Thyroid gland (tissue), 4 donors: Measurements from ENCODE around the gene TANGO2. TPM values are rescaled to one million over a fixed set of nuclear protein-coding genes. Genes with fewer than 3 reads are reported as not detected.
A peak's percentile ranks its signal among the peaks of the same experiment; 100 is the strongest.

ENCODE experiments used
- DNase-seq, 2 donors: peaks; one replicate each; pipeline ENCODE4 v3.0.0-alpha.2; 2019
- H3K27ac ChIP-seq, 3 donors: fragments of 200-600 bp; sonication (generic); 1 replicate in 2 of 3; 2 replicates in 1 of 3; pipeline ENCODE4 v1.5.1; 2016 to 2019; ENCODE audit warnings: mild to moderate bottlenecking in 1 of 3, moderate library complexity in 1 of 3
- H3K27me3 ChIP-seq: fragments of 200-600 bp; sonication (generic); one replicate; pipeline ENCODE4 v1.5.1; 2019
- H3K36me3 ChIP-seq, 2 donors: fragments of 200-600 bp; sonication (generic); one replicate each; pipeline ENCODE4 v1.5.1; 2016 to 2019
- H3K4me1 ChIP-seq, 2 donors: fragments of 200-600 bp; sonication (generic); one replicate each; pipeline ENCODE4 v1.5.1; 2017 to 2019
- H3K4me3 ChIP-seq, 3 donors: fragments of 200-600 bp; sonication (generic); replicated peaks in 1 of 3; 1 replicate in 2 of 3; 2 replicates in 1 of 3; pipeline ENCODE4 v1.5.1; 2016; ENCODE audit warnings: mild to moderate bottlenecking in 1 of 3
- H3K9me3 ChIP-seq: fragments of 200-600 bp; sonication (generic); one replicate; pipeline ENCODE4 v1.5.1; 2017
- POLR2A ChIP-seq, 2 donors: fragments of 450-650 bp; IDR thresholded peaks; one replicate each; pipeline ENCODE4 v1.6.1; 2017; ENCODE audit warnings: antibody characterized with exemption in 2 of 2, mild to moderate bottlenecking in 2 of 2, moderate library complexity in 1 of 2
- WGBS, 2 donors: methylation state at CpG; one replicate each; pipeline ENCODE4 v1.1.5; 2017; 5-methylcytosine and 5-hydroxymethylcytosine counted together
- intact Hi-C: fragments of 100-400 bp; cut with DNase I; formaldehyde crosslinking; loops from one replicate; pipeline ENCODE4 v1.15.1; 2023
- total RNA-seq, 4 donors: library from RNA; depleted of rRNA; stranded (reverse); fragments of >200 nt; gene quantifications; one replicate each; pipeline ENCODE4 v1.2.3, GENCODE V29; 2016
- TF ChIP-seq, protein P1 (sequence below), 6 experiments: fragments of 200-600 bp in 3 of 6; fragments of 450-650 bp in 3 of 6; sonication (generic) in 3 of 6; IDR thresholded peaks; one replicate each; pipeline ENCODE4 v1.5.1; 2016 to 2019; ENCODE audit warnings: antibody characterized with exemption in 6 of 6, mild to moderate bottlenecking in 2 of 6, inconsistent platforms in 1 of 6, moderate library complexity in 1 of 6

The TANGO2 gene
- total RNA-seq, 4 donors from 2014 or later: 50.3 to 82.7 (median 65.2) TPM

DNA sequence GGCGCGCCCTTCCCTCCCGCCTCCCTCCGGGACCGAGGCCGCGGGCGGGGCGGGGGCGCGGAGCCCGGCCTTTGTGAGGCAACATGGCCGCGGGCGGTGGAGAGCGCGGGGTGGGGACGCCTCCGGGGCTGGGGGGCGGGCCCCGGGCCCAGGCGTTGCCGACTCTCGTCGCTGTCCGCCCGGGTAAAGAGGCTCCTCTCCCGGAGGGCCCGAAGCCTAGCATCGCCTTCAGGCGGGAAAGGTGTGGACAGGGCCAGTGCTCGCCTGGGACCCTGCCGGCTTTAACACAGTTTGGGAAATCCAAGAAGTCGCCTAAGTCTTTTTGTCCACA, 59.5 kb downstream of the TANGO2 start:
- 0 to 3% methylated on average over 5 to 13 of the region's 34 CpGs for WGBS, 2 donors
- no peak for TF ChIP-seq POLR2A (IDR thresholded peaks at IDR 0.05)
- TF ChIP-seq, protein P1, sequence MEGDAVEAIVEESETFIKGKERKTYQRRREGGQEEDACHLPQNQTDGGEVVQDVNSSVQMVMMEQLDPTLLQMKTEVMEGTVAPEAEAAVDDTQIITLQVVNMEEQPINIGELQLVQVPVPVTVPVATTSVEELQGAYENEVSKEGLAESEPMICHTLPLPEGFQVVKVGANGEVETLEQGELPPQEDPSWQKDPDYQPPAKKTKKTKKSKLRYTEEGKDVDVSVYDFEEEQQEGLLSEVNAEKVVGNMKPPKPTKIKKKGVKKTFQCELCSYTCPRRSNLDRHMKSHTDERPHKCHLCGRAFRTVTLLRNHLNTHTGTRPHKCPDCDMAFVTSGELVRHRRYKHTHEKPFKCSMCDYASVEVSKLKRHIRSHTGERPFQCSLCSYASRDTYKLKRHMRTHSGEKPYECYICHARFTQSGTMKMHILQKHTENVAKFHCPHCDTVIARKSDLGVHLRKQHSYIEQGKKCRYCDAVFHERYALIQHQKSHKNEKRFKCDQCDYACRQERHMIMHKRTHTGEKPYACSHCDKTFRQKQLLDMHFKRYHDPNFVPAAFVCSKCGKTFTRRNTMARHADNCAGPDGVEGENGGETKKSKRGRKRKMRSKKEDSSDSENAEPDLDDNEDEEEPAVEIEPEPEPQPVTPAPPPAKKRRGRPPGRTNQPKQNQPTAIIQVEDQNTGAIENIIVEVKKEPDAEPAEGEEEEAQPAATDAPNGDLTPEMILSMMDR (IDR thresholded peaks at IDR 0.05): no peak

DNA sequence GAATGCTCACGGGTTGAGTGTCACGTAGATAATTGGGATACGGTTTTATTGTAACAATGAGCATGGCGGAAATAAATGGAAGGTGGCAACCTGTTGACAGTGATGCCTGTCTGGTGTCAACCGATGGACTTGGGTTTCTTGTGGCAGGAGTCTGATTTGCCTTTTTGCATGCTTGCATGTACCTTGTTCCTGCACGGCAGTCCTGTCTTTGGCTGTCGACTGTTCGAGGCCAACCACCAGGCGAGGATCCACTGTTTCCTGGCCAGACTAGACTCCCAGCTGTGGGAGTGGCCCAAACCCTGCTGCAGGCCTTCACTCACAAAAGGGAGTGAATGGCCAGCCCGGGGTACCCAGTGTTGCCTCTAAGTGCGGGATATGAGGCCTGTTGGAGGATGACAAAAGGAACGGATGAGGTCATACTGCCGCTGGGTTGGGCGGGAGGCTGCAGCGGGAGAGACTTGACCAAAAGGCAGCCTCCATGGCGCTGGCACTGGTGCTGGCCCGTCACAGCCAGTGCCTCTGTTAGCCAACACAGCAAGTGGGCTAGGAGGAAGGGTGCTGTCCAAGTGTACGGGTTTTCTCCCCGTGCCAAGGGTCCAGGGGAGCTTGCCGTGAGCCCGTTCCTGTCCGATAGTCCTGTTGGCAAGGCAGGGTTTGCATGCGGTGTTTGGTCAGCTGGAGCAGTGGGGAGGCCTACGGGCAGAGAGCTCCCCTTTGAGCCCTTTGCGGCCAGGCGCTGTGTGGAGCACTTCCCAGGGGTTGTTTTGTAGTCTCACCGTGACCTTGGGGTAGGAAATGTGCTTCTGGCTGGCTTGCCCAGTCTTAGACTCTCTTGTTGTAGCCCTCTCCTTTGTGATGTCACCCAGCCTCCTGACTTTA, 60.1 kb downstream of the TANGO2 start:
- intact Hi-C loops: no loop called here

More for the DNA sequence above, 59.5 kb downstream of the TANGO2 start:
- H3K9me3 ChIP-seq: no peaks in the 10 kb centered on the region
- no peaks in the 10 kb centered on the region for H3K27me3 ChIP-seq
- H3K4me1 ChIP-seq: peaks cover 48 to 50% of the 10 kb centered on the region in 2 donors
- peak overlapping the region in 2 of 3 donors; percentile 64 to 78 for H3K4me3 ChIP-seq
- peak overlapping the region; percentile 39 to 83 (median 76) for H3K27ac ChIP-seq
- intact Hi-C loops: no loop called here
- H3K36me3 ChIP-seq: no peaks in the 10 kb centered on the region
- peak; percentile 54 to 59 for DNase-seq

DNA sequence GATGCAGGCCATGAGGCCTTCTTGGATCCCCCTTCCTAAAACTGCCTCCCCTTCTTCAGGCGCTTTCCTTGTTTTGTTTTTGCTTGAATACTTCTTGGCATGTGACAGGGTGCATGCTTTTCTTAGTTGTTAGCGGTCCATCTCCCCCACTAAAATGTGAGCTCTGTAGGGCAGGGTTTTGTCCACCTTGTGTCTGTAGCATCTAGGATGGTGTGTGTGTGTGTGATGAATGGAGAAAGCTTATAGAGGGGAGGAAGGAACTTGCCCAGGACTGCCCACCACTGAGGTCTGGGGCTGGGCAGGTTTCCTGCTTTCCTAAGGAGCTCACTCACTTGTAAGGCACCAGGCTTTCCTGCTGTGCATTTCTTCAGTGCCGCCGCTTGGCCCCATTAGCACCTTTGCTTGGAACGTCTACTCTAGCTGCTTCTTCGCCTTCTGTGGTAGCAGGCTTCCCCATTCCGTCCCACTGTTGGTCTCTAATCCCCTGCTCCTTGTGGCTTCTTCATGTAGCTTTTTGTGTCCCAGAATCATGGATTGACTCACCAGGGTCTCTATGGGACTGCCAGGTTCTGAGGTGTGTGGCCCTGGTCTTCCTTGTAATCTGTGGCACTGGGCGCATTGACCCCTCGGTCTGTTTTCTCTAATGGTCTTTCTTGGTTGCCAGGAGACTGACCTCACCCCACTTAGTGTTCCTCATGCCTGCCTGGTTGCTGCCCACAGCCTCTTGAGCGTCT, 62.4 kb downstream of the TANGO2 start:
- peak overlapping the region in 1 of 3 donors; percentile 27 for H3K27ac ChIP-seq

More for the DNA sequence above, 60.1 kb downstream of the TANGO2 start:
- H3K4me1 ChIP-seq: peaks cover 48 to 50% of the 10 kb centered on the region in 2 donors
- H3K4me3 ChIP-seq: peak overlapping the region in 2 of 3 donors; percentile 64 to 78
- no peaks in the 10 kb centered on the region for H3K9me3 ChIP-seq
- peak; percentile 37 to 39 for DNase-seq
- 16 to 27% methylated on average over 19 to 21 of the region's 27 CpGs for WGBS, 2 donors
- H3K27ac ChIP-seq: peak overlapping the region; percentile 39 to 83 (median 76)
- peaks cover 4 to 5% of the 10 kb centered on the region in 2 donors for H3K36me3 ChIP-seq
- no peaks in the 10 kb centered on the region for H3K27me3 ChIP-seq
- TF ChIP-seq, protein P1 (IDR thresholded peaks at IDR 0.05): no peak
- TF ChIP-seq POLR2A (IDR thresholded peaks at IDR 0.05): no peak

DNA sequence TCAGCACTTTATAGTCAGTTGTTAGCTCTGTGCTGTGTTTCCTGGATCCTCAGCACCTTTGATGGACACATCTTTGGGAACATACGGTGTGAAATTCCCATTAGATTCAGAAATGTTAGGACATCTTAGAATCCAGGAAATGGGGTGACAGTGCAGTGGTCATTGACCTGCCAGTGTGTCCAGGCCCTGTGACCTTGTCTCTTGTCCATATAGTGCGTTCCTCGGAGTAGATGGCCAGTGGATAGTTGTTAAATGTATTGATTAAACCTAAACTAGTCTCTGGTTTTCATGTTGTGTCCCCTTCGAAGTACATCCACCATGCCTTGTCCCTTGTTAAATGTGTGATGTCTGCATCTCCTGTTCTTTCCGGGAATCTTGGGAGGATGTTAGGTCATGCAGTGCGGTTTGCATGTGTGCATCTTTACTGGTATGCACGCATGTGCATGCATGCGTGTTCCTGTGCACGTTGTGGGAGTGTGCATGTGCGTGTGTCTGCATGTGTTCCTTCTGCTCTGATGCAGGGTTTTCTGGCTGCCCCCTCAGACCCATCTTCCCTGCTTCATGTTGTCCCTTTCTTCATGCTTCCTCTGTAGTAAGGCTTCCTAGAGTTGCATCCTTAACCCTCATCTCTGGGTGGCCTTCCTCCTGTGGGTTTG, 63.1 kb downstream of the TANGO2 start:
- Histone ChIP-seq H3K4me1 (peaks cover 48% of the 10 kb centered on the region in 2 donors), H3K36me3 (peaks cover 34% of the 10 kb centered on the region in 2 donors), H3K27me3 (no peaks in the 10 kb centered on the region), H3K9me3 (no peaks in the 10 kb centered on the region), H3K27ac (peak overlapping the region in 1 of 3 donors; percentile 27), H3K4me3 (no peak overlapping the region)
- 78 to 79% methylated on average over 10 of the region's 10 CpGs for WGBS, 2 donors
- intact Hi-C loops: no loop called here
- DNase-seq: no peak
- no peak for TF ChIP-seq POLR2A (IDR thresholded peaks at IDR 0.05)
- TF ChIP-seq, protein P1 (IDR thresholded peaks at IDR 0.05): no peak

More for the DNA sequence above, 62.4 kb downstream of the TANGO2 start:
- H3K27me3 ChIP-seq: no peaks in the 10 kb centered on the region
- DNase-seq: no peak
- intact Hi-C loops: no loop called here
- no peak for TF ChIP-seq POLR2A (IDR thresholded peaks at IDR 0.05)
- TF ChIP-seq, protein P1 (IDR thresholded peaks at IDR 0.05): no peak
- peaks cover 48 to 50% of the 10 kb centered on the region in 2 donors for H3K4me1 ChIP-seq
- H3K4me3 ChIP-seq: no peak overlapping the region
- 72 to 77% methylated on average over 10 of the region's 10 CpGs for WGBS, 2 donors
- H3K9me3 ChIP-seq: no peaks in the 10 kb centered on the region
- H3K36me3 ChIP-seq: peaks cover 28% of the 10 kb centered on the region in 2 donors
